Measurements from ENCODE around the gene CTBS.

CTBS gene

GRCh38 chr1:84505493-84506001, 68.7 kb downstream of the CTBS start:
- DNase-seq = no peak

- DNase-seq = no peak
Measured at GRCh38 chr1:84504580-84505492, 69.4 kb downstream of the CTBS start.

- no peak for DNase-seq
Measured at GRCh38 chr1:84502927-84503326, 71.3 kb downstream of the CTBS start.

Measured in CD4-positive, alpha-beta T cell treated with Interleukin-1 beta for 1 hour (primary cell).